ENCODE data around the gene PTPRN2.
"Not testable (repeated sequence)": the region's sequence is repeated elsewhere in the genome, so short reads cannot be mapped to it uniquely, and the experiment has no call there.

The PTPRN2 gene

GRCh38 chr7:158241919-158242318 is 345.7 kb downstream of the PTPRN2 start:
- DNase-seq: no peak

- DNase-seq: no peak
Measured at GRCh38 chr7:158240801-158241200, 346.8 kb downstream of the PTPRN2 start.

- DNase-seq: peak; percentile 32
Measured at GRCh38 chr7:158239290-158239981, 348.2 kb downstream of the PTPRN2 start.

GRCh38 chr7:158238616-158239289 is 348.9 kb downstream of the PTPRN2 start:
- DNase-seq: no peak

GRCh38 chr7:158237672-158238335 is 349.8 kb downstream of the PTPRN2 start:
- no peak for DNase-seq

GRCh38 chr7:158236400-158236799 is 351.2 kb downstream of the PTPRN2 start:
- no peak for DNase-seq

- DNase-seq: no peak
Measured at GRCh38 chr7:158235862-158236261, 351.8 kb downstream of the PTPRN2 start.

GRCh38 chr7:158229945-158230344 is 357.7 kb downstream of the PTPRN2 start:
- no peak for DNase-seq

- no peak for DNase-seq
Measured at GRCh38 chr7:158228986-158229385, 358.6 kb downstream of the PTPRN2 start.

- DNase-seq: no peak
Measured at GRCh38 chr7:158228131-158228530, 359.5 kb downstream of the PTPRN2 start.

- DNase-seq: no peak
Measured at GRCh38 chr7:158227258-158227984, 360.2 kb downstream of the PTPRN2 start.

GRCh38 chr7:158216198-158216597 is 371.4 kb downstream of the PTPRN2 start:
- DNase-seq: no peak

GRCh38 chr7:158209435-158209834 is 378.2 kb downstream of the PTPRN2 start:
- DNase-seq: no peak

GRCh38 chr7:158206341-158206740 is 381.3 kb downstream of the PTPRN2 start:
- DNase-seq: no peak

- no peak for DNase-seq
Measured at GRCh38 chr7:158204453-158204852, 383.2 kb downstream of the PTPRN2 start.

- not testable (repeated sequence) for DNase-seq
Measured at GRCh38 chr7:158203948-158204347, 383.7 kb downstream of the PTPRN2 start.

- DNase-seq: no peak
Measured at GRCh38 chr7:158194365-158194900, 393.2 kb downstream of the PTPRN2 start.

- DNase-seq: no peak
Measured at GRCh38 chr7:158193446-158193845, 394.2 kb downstream of the PTPRN2 start.

GRCh38 chr7:158192956-158193355 is 394.7 kb downstream of the PTPRN2 start:
- DNase-seq: no peak

- no peak for DNase-seq
Measured at GRCh38 chr7:158192184-158192835, 395.3 kb downstream of the PTPRN2 start.

GRCh38 chr7:158191671-158192070 is 396.0 kb downstream of the PTPRN2 start:
- DNase-seq: no peak

- DNase-seq: no peak
Measured at GRCh38 chr7:158190756-158191155, 396.9 kb downstream of the PTPRN2 start.

- DNase-seq: no peak
Measured at GRCh38 chr7:158188676-158189075, 398.9 kb downstream of the PTPRN2 start.
